HG02623 (cell line): ENCODE measurements around the gene ANKRD44.
A peak's percentile ranks its signal among the peaks of the same experiment; 100 is the strongest.

ENCODE experiments used
- ATAC-seq: cut with Tn5 transposase; IDR thresholded peaks from one replicate; pipeline ENCODE4 v1.9.1; 2021; ENCODE audit warnings: moderate library complexity; ENCODE audit not compliant: unreplicated experiment

ANKRD44 gene

GRCh38 chr2:197209742-197210408 lies 100.7 kb downstream of the ANKRD44 start:
- ATAC-seq = peak; percentile 33

DNA sequence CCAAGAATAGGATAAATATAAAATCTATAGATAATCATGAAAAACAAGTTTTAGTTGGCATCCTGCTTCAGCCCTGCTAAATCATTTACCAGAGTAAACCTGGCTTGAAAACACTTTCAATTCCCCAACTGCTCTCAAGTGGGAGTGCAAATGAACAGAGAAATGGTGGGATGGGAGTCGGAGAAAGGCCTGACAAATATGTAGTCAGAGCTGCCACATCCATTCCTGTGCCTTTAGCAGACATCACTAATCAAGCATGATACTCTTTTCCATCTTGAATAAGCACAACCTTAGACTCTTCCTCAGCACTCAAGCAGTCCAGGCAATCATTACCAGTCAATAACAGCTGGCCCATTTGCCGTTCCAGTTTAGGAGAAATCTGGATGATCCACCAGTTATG lies 101.3 kb downstream of the ANKRD44 start:
- no peak for ATAC-seq

GRCh38 chr2:197208841-197209240 lies 101.7 kb downstream of the ANKRD44 start:
- ATAC-seq = no peak

DNA sequence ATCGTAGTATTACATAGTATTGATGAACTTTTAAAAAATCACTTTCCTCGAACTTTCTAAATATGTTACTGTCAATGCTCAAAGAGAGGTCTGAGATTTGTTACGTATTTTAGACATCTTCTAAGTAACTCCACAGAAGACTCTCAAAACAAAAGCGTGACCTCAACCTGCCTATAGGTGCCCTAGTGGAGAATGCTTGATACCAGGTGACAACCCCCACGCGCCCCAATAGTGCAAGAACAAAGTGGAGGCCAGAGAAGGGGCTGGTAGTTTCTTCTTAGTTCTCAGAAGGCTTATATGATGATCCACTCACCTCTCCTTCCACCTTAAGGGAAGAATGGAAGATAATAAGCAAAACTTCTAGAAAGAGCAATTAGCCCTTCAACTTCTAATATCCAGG lies 102.6 kb downstream of the ANKRD44 start:
- ATAC-seq = no peak

GRCh38 chr2:197207598-197207997 lies 103.0 kb downstream of the ANKRD44 start:
- ATAC-seq = no peak

GRCh38 chr2:197207106-197207505 lies 103.5 kb downstream of the ANKRD44 start:
- ATAC-seq = no peak

DNA sequence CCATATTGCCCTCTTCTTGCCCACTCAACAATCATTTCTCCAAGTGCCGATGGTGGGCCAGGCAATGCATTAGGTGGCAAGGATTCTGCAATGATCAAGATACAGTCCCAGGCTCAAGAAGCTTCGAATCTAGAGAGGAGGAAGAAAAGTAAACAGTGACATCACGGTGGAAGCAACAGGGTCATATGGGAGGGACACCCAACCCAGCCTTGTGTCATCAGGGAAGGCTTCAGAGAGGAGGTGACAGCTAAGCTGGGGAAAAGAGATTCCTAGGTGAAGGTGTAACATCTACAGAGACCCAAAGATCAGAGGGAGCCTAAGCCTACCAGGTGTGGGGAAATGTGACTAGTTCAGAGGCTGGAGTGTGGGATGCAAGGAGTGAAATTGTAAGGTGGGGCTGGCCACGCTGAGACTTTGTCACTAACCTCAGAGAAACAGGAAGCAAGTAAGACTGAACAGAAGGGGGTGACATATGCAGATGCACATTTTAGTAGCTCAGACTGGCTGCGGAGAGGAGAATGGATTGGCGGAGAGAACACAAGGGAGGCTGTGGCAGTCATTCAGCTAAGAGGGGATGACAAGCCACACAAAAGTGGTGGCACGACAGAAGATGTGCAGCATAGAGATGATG lies 104.9 kb downstream of the ANKRD44 start:
- ATAC-seq = peak; percentile 73

DNA sequence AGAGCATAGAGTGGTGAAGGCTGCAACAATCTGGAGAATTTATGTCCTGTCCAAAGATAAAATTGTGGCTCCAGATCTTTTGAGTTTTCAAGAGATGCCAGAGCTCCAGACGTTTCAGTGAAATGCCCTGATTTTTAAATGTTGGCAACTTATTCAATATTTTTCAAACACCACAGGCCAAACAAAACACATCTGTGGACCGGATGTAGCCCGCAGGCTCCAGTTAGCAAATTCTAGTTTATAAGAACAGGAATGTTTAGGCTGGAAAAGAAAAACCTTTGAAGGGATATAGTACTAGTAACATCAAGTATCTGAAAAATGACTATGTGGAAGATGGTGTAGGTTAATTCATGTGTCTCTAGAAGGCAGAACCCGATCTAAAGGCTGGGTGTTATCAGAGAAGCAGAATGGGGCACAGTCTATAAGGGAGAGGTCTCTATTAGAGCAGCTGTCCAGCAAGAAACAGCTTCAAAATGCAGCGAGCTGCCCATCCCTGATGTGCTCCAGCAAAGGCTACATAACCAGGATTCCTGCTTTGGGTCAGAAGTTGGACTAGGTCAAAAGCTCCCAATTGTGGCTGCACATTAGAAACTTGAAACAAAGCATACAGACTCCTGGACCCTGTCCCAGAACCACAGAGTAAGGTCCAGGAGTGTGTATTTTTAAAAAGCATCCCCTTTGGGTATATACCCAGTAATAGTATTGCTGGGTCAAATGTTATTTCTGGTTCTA lies 105.9 kb downstream of the ANKRD44 start:
- ATAC-seq = no peak

DNA sequence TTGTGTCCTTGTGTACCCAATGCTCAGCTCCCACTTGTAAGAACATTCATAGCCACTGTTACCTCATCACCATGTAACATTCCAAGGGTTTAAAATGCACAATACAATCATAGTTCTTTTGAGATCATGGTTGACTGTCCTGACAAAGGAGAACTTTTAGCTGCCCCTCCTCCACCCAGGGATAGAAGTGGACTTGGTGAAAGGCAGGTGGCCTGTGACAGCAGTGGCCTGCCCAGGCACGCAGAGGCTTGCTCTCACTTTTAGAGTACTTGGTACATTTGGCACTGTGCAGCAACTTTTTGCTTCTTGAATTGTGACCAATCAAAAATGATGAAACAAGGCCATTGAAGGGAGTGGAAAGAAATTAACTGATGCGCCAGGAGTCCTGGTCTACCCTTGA lies 108.7 kb downstream of the ANKRD44 start:
- no peak for ATAC-seq

- ATAC-seq = no peak
These were observed 109.9 kb downstream of the ANKRD44 start for GRCh38 chr2:197200762-197201058.

GRCh38 chr2:197200051-197200761 lies 110.4 kb downstream of the ANKRD44 start:
- ATAC-seq = no peak

DNA sequence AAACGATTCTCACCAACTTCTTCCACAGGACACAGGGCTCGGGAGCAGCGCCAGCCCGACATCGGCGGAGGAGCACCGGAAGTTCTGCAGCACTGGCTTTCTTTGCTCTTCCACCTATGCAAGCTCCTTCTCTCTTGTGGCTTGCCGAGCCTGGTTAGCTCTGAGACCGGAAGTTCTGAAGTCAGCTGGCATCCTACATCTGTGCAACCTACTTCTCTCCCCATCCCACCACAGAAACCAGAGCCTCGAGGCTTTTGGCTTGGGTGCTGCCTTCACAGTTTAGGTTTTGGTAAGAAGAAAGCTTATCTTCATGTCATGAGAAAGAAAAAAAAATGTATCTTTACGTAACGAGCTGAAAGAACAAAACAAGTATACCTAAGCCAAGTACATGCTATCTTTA lies 111.7 kb downstream of the ANKRD44 start:
- ATAC-seq = peak; percentile 98

GRCh38 chr2:197197895-197198311 lies 112.7 kb downstream of the ANKRD44 start:
- ATAC-seq = no peak

DNA sequence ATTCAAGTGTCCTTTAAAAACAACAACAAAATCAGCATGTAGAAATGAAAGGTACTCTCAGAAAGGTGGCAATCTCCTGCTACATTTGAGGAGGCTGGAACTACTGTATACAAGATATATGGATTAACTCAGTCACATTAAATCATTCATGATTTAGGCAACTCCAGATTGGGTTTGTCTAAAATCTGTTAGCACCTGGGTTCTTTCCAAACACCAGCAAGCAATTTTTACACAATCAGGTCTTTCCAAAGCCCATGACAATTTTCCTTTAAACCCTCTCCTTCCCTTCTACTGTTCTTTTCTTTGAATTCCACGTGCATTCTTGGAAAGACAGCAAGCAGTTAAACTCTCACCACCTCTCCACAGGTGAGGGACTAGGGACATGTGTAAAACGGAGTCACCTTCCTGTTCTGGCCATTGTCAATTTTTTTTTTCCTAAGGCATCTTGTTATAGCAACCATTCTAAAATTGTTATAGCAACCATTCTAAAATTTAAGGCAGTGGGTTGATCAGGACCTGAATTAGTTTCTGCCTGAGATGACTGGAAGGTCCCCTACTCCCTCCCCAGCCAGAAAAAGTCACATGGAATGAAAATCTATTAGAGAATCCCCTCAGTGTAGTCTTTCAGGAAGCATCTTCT lies 113.9 kb downstream of the ANKRD44 start:
- no peak for ATAC-seq

GRCh38 chr2:197195518-197195917 lies 115.1 kb downstream of the ANKRD44 start:
- ATAC-seq = no peak

- peak; percentile 60 for ATAC-seq
These were observed 118.6 kb downstream of the ANKRD44 start for GRCh38 chr2:197191940-197192322.

- peak; percentile 39 for ATAC-seq
These were observed 119.2 kb downstream of the ANKRD44 start for GRCh38 chr2:197191177-197191939.

- no peak for ATAC-seq
These were observed 120.5 kb downstream of the ANKRD44 start for GRCh38 chr2:197190100-197190432.

- ATAC-seq = no peak
These were observed 121.0 kb downstream of the ANKRD44 start for GRCh38 chr2:197189426-197190099.

- no peak for ATAC-seq
These were observed 124.9 kb downstream of the ANKRD44 start for GRCh38 chr2:197185676-197186075.
